Measurements from ENCODE around the gene DOK3. TPM values are rescaled to one million over a fixed set of nuclear protein-coding genes. Genes with fewer than 3 reads are reported as not detected.
A peak's percentile ranks its signal among the peaks of the same experiment; 100 is the strongest.
"Not testable (repeated sequence)": the region's sequence is repeated elsewhere in the genome, so short reads cannot be mapped to it uniquely, and the experiment has no call there.

DOK3 gene
- total RNA-seq, 1 donor from 2014 or later: 0.79 TPM

DNA sequence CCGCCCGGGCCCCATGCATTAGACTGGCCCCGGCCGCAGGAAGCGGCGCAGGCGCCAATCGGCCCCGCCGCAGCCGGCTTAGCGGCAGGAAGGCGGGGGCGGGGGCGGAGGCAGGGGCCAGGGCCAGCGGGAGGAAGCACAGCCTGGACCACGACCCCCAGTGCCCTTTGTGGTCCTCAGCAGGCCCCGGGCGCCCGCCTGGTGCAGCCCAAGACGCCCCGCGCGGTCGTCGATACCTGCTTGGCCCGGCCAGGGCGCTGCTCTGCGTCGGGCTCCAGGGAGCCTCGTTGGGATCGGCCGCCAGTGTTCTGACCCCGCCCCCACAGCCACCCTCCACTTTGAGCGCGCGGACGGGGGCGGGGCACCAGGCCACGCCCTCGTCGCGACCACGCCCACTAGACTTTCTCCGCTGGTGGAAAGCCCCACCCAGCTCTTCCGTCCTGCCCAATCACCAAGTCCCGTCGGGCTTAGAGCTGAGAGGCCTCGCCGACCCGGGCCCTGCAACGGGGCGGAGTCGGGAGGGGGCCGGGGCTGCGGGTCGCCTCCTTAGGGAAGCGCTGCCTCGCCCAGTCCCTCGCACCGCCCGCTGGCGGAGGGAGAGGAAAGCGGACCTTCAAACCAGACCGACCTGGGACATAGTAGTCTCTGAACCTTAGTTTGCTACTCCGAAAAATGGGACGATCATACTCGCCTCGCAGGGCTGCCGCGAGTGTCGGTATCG, 12.2 kb downstream of the DOK3 start, which contains the start of gene PDLIM7:
Gene PDLIM7 (minus strand): TSS at position 313 of the 721 bp plus-strand sequence. CDS start 1,092 bp downstream, outside the sequence.
- DNase-seq (ENCODE audit: low read depth in 2 of 2): peak; percentile 97 to 98

DNA sequence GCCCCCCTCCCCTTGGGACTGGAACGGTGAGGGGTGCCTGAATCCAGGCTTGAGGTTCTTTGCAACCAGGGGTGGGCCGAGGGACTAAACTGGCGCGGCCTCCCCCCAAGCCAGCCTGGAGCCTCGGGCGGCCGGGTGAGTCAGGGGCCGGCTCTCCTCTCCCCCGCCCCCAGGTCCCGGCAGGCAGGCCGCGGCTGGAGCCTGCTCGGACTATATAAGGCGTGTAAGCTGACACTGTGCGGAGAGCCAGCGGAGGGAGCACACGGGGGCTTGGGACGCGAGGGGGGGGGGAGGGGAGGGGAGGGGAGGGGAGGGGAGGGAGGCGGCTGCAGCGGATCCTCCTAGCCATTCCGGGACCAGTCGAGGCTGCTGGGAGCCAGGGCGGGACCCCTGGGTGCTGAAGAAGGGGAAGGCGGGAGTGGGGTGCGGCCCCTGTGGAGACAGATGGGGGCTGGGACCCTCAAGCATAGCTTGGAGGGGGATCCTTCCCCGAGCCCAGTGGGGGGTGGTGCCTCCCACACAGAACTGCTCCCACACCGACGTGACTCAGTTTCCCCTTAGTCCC, 12.8 kb downstream of the DOK3 start:
- peak; percentile 89 to 90 for DNase-seq (ENCODE audit: low read depth in 2 of 2)

DNA sequence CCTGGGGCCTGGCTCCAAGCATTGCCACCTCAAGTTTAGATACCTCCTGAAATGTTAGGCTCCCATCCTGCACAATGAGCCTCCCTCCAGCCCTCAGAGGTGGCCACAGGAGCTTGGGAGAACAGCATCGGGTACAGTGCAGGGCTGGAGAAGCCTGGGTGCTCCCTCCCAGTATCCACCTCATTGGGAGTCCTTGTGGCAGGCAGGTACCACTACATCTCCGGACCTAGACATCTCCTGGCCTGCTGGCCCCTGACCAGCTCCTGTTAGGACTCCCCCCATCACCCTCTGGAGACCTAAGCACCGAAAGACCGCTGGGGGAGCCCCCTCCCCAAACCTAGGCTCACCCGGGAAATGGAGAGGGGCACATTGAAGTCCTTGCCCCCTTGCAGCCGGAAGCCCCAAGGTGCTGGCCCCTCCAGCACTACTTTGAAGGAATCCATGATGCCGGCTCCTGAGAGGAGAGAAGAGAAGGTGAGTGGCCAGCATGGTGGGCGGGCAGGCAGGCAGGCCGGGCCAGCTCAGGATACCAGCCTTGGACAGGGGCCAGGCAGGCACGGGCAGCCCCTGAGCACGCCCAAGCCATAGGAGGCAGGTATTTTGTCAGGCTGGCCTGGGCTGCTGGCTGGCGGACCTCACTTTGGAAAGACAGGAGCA, 13.4 kb downstream of the DOK3 start:
- peak; percentile 43 to 63 for DNase-seq (ENCODE audit: low read depth in 2 of 2)

DNA sequence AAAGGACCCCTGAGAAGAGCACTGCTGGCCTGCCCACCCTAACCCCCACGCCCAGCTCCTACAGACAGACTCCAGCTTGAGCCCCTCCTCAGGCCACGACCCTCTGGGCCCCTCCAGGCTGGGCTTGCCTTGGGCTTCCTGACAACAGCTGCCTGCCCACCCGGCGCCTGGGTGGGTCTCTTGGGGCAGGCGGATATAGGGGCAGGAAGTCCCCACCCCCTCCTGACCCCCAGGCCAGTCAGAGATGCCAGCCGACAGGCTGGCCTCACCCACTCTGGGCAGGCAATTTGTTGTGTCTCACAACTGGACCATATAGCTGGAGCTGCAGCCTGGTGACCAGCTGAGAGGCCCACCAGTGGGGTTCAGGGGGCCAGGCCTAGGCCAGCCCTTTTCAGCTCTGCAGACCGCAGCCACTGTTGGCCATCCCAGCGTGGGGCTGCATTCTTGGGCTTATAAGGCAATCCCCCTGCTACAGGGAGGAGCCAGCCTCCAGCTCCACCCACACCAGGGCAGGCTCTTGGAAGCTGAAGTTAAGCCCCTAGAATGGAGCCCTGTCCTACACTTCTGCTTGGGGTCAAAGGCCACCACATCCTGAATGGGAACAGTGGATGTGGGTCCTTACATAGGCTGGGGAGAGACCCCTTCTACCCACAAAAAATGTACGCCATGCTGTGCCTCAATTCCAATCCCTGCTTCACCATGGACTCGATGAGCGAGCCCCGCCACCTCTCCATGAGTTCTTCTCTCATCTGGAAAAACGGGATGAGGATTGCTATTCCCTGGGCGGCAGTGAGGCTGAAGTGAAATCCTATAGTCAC, 14.2 kb downstream of the DOK3 start:
- peak; percentile 71 to 85 for DNase-seq (ENCODE audit: low read depth in 2 of 2)

DNA sequence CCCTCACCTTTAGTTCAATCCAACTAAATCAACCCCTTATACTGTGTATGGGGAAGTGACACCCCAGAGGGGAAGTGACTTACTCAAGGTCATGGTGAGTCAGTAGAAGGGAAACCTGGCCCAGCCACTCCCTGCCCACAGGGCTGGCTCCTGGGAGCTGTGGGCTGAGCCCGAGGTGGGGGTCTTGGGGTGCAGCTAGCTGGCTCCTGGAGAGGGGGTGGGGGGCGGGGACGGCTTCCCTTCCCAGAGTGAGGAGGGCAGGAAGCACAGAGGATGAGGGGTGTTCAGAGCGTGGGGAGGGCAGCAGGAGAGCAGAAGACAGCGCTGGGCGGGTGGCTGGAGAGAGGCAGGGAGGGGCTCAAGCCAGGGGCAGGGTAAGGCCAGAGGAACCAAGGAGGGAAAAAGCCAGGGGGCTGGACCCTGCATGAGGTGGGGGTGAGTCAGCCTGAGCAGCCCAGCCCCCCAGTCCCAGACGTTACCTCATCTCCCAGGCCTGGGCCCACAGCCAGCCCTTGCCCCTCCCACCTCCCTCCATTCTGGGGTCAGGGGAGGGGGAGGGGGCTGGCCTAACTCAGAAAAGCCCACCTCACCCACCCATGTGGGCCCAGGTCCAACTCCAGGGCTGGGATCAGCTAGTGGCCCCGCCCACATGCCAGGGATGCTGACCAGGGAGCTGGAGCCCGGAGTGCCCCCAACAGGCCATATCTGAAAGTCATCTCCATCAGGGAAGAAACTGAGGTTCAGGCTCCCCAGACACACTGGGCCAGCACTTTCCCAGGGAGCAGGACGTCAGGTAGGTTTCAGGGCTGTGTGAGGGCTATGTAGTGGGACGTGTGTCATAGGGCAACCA, 15.1 kb downstream of the DOK3 start:
- DNase-seq (ENCODE audit: low read depth in 2 of 2): peak; percentile 68 to 95

DNA sequence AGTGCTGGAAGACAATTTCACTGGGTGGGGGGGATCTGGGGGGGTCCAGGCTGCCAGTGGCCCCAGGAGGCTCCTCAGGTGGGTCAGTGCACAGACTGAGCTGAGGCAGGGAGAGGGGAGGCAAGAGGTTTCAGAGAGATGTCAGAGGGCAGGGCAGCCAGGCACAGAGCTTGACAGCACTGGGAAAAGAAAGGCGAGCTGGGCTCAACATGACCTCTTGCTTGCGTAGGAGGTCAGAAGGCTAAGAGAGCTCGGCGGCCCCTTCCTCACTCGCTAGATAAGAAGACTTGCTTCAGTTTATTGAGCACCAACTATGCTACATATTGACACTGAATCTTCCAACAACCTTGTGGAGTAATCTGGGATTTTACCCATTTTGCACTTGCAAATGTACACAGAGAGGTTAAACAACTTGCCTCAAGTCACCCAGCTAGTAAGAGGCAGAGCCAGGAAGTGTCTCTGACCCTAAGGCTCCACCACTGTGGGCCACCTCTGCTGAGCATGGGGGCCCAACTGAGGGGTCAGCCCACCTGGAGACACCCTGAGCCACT, 15.8 kb downstream of the DOK3 start:
- no peak for DNase-seq (ENCODE audit: low read depth in 2 of 2)

DNA sequence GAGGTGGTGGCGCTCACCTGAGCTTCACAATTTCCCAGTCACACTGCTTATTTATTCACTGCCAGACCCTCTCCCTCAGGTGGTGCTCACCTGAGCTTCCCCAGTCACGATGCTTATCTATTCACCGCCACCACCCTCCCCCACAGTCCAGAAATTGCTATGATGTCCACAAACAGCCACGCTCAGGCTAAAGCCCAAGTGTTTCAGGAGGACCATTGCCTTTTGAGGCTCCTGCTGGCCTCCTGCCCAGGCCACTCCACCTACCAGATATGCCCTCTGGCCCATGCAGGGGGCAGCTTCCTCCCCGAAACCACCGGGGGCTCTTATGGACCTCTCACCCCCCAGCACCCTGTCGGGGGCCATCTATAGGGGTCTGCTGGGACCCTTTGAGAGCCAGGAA, 16.8 kb downstream of the DOK3 start:
- DNase-seq (ENCODE audit: low read depth in 2 of 2): no peak

DNA sequence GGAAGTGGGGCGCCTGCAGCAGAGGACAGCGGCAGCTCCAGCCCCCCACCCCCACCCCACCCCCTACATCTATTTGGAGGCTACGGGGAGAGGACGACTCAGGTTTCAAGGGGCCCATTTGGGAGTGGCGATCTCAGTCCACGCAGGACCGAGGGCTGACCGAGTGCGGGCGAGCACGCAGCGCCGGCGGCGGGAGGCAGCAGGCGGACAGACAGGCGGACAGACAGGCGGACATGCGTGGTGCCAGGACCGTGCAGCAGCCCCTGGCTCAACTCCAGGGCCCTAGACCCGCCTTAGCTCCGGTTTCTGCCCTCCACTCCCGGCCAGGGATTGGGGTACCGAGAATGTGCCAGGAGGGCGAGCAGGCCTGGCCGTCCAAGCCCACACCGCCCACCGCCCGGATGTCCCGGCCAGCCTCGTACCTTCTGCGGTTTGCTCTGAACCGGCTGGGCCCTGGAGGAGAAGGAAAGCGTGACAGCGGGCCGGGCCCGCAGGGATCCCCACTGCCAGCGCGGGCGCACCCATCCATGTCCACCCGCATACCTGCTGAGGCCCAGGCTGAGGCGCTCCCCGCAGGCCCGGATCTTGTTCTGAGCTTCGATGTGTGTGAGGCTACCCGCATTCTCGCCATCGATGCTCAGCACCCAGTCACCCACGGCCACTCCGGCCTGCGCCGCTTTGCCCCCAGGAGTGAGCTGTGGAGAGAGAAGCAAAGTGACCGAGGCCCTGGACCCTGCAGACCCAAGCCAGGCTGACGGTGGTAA, 17.5 kb downstream of the DOK3 start:
- no peak for DNase-seq (ENCODE audit: low read depth in 2 of 2)

DNA sequence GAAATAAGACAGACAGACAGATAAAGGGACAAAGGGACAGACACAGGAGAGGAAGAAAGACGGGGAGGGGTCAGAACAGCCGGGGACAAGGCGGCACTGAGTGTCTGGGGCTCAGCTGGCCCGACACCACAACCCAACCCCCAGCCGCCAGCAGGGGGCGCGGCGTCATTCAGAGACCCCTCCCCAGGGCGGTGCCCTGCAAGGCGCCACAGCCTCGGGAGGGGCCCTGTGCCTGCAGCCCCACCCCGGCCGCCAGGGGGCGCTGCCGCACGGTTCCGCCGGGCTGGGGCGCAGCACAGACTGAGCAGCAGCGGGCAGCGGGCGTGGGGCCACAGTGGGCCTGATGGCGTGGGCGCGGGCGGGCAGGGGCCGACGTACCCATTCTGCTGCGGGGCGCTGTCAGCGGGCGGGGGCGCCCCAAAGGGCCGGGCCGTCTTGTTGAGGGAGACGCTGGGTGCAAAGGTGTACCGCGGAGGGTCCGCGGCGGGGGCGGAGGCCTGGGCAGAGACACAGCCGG, 18.1 kb downstream of the DOK3 start:
- peak; percentile 70 to 74 for DNase-seq (ENCODE audit: low read depth in 2 of 2)

DNA sequence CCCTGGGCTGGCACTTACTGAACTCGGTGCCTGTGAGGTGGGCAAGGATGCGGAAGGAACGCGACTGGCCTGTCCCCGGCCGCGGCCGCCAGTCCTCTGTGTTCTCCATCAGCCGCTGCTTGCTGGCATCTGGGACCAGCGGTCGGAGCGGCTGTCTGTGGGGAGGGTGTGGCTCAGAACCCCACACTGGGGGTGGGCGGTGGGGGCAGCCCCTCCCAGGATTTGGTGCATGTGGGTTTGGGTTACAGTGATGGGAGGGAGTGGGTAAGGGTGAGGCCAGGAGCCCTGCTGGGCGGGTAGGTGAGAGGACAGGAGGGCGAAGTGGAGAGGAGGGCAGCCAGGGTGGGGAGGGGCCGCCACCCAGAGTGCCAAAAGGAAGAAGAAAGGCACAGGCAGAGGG, 18.6 kb downstream of the DOK3 start:
- no peak for DNase-seq (ENCODE audit: low read depth in 2 of 2)

DNA sequence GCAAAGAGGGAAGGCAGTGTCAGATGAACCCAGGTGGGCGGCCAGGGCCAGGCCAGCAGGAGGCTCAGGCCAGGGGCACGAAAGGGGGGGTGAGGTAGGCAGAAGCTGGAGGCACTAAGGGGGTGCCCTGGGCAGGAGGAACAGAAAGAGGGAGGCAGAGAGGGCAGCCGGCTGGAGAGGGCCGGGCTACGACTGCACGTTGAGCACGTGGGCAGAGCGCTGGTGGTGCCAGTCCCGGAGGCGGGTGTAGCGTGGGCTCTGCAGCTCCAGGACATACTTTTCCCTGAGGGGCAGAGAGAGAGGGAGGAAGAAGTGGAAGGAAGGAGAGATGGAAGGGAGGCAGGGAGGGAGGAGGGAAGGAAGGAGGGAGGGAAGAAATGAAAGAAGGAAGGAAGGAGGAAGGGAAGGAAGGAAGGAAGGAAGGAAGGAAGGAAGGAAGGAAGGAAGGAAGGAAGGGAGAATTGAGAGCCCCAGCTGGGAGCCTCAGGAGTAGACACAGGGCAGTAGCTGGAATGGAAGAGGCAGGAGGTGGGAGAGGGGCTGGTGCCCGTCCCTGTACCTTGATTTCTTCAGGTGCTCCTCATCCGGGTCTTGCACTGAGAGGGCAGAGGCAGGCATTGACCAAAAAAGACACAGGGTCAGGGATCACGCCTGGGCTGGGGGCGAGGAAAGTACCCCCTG, 19.2 kb downstream of the DOK3 start:
- no peak for DNase-seq (ENCODE audit: low read depth in 2 of 2)

DNA sequence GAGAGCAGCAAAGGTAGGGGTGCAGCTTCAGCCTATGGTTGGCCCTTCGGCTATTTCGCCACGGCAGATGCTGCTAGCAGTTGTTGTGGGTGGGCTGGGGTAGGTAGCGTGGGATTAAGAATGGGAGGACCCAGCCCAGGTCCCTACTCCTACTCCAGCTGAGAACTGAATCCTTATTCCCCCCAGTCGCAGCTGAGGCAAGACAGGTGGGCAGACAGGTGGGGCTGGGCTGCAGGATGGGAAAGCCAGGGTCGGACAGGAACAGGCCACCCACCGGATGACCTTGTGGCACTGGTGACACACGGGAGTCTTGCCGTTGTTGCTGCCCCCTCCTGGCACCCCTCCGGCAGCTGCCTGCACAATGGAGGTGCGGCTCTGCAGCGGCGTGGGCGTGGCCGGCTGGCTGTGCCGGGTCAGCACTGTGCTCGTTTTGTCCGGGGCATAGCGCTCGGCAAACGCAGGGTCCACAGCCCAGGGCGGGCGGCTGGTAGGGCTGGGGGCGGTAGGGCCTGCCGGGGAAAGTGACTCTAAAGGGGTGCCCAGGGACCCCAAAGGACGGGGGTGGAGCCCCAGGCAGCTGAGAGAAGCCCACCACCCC, 20.4 kb downstream of the DOK3 start:
- DNase-seq (ENCODE audit: low read depth in 2 of 2): peak in 1 of 2 donors; percentile 57

DNA sequence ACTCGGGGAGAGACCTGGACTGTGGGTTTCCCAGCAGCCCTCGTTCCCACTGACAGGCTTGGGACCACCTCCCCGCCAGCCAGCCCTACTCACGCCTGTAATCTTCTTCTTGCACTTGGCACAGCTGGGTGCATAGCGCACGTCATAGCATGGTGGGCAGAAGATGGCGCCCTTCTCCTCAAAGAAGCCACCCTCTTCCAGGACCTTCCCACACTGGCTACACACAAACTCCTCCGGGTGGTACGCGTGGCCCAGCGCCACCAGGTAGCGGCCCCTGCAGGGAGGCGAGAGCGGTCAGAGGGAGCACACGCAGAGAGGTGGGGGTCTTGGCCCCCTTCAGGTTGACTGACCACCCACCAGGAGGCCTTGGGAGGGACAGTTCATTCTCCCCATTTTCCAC, 21.7 kb downstream of the DOK3 start:
- DNase-seq (ENCODE audit: low read depth in 2 of 2): no peak

DNA sequence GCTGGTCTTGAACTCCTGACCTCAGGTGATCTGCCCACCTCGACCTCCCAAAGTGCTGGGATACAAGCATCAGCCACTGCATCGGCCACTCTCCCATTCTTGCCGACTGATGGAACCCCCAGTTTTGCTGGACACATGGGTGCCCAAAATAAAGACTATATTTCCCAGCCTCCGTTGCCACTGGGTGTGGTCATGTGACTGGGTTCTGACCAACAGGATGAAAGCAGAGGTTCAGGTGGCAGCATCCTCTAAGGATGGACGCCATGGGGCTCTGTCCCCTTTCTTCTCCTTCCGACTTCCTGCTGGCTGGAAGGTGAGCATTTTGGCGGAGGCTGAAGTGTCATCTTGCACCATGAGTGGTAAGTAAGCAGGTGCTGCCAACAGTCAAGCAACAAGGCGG, 22.5 kb downstream of the DOK3 start:
- no peak for DNase-seq (ENCODE audit: low read depth in 2 of 2)

DNA sequence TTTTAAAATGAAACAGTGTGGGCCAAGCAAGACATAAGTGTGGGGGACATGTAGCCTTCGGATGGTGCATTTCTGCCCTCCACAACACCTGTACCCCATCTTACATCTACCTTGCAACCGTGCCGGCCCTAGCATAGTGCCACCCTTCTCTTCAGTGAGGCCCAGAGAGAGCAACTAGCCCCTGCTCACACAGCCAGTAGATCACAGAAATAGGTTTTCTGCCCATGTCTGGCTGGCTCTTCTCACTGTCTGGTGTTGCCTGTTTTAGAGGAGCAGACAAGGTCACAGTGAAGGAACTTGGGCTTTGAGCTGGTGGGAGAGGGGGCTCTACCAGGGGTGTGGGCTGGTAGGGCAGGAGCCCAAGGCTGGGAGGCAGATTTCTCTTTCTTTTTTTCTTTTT, 23.4 kb downstream of the DOK3 start:
- DNase-seq (ENCODE audit: low read depth in 2 of 2): no peak

DNA sequence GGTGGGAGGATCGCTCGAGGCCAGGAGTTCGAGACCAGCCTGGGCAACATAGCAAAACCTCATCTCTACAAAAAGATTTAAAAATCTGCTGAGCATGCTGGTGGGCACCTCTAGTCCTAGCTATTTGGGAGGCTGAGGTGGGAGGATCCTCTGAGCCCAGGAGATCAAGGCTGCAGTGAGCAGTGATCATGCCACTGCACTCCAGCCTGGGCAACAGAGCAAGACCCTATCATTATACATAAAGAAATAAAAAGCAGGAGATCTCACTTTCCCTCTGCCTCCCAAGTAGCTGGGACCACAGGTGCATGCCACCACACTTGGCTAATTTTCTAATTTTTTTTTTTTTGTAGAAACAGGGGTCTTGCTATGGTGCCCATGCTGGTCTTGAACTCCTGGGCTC, 23.9 kb downstream of the DOK3 start:
- not testable (repeated sequence) for DNase-seq (ENCODE audit: low read depth in 2 of 2)

DNA sequence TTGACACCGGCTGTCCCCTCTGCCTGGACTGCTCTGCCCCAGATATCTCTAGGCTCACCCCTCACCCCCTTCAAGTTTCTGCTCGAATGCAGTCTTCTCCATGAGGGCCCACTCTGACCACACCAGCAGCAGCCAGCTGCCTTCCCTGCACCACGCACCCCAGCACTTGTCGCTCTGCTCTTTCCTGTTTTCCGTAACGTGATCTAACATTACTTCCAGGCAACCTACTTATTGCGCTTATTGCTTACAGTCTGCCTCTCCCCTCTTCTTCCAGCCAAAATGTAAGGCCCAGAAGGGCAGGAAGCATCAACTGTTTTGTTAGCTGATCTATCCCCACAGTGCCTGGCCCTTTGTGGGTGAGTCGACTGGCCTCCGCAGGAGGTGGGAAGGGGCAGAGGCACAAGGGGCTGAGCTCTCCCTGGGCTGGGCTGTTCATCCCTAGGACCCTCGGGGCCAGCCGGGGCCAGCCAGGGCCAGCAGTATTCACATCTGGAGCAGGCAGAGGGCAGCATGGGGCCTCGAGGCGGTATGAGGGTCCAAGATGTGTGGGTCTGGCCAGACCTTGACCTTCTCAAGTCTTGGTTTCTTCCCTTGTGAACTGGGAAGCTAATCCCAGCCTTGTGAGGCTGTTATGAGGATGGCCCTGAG, 24.6 kb downstream of the DOK3 start:
- no peak for DNase-seq (ENCODE audit: low read depth in 2 of 2)

All from lung microvascular endothelial cell (primary cell).